Panc1 (cell line): ENCODE results near the gene KRTAP2-3.

Experiments
- CTCF ChIP-seq: fragments of 450-650 bp; IDR thresholded peaks from 2 replicates; pipeline ENCODE4 v1.5.1; 2017; ENCODE audit warnings: mild to moderate bottlenecking
- REST ChIP-seq, 2 experiments: IDR thresholded peaks; 2 replicates each; pipeline ENCODE4 v1.6.1; 2011 to 2012; ENCODE audit warnings: low read depth in 2 of 2, control low read depth in 1 of 2, low read length in 1 of 2, mild to moderate bottlenecking in 1 of 2, moderate library complexity in 1 of 2; ENCODE audit not compliant: insufficient read depth in 1 of 2
- SIN3A ChIP-seq: IDR thresholded peaks from 2 replicates; pipeline ENCODE4 v1.6.1; 2012; ENCODE audit warnings: low read depth, mild to moderate bottlenecking, low read length, moderate library complexity, borderline replicate concordance; ENCODE audit not compliant: insufficient read depth
- TCF7L2 ChIP-seq: IDR thresholded peaks from 2 replicates; pipeline ENCODE4 v1.6.1; 2011; ENCODE audit warnings: mild to moderate bottlenecking, low read depth, low read length, inconsistent platforms

GRCh38 chr17:41013606-41014005, 46.3 kb downstream of the KRTAP2-3 start:
- TF ChIP-seq REST (IDR thresholded peaks at IDR 0.05; ENCODE audit: insufficient read depth in 1 of 2, low read depth in 2 of 2, low read length in 1 of 2) (no peak), CTCF (no peak), SIN3A (no peak), TCF7L2 (no peak)
